Measurements from ENCODE around the gene REPS2.

- TF ChIP-seq CTCF (IDR thresholded peaks at IDR 0.05) (no peak), POLR2A (IDR thresholded peaks at IDR 0.05) (no peak)
Measured at GRCh38 chrX:16994736-16995135, 48.3 kb downstream of the REPS2 start.
